ENCODE results near the gene CENPP.

DNA sequence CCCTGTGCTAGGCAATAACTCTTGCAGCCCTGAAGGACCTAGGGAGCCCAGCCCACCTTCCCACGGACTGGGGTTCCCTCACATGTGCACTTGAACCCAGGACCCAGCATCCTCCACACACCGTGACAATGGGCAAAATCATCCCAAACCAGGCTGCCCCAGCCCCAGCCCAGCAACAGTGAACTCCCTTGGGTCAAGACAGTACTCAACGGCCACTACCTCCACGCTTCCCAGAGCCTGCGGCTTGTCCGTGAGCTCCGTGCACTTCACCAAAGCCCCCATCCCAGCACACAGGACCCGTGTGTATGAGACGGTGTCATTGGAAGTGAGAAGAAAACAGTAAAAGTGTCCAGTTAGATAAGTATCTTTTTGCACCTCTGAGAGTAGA is 288.4 kb downstream of the CENPP start:
- TF ChIP-seq ZNF274 (IDR thresholded peaks at IDR 0.05; ENCODE audit: low read depth, low read length): no peak
- TF ChIP-seq YY1 (IDR thresholded peaks at IDR 0.05; ENCODE audit: insufficient read depth, insufficient read length): no peak
- TF ChIP-seq SUZ12 (IDR thresholded peaks at IDR 0.05; ENCODE audit: extremely low read depth, insufficient read depth, insufficient read length): no peak
